Fibroblast of lung (primary cell): ENCODE results near the gene HTT-AS. TPM values are rescaled to one million over a fixed set of nuclear protein-coding genes. Genes with fewer than 3 reads are reported as not detected.

Source experiments
- DNase-seq, 2 donors: peaks; one replicate each; pipeline versions ENCODE4 v3.0.0 to v3.0.0-alpha.2; 2010; ENCODE audit warnings: low read depth in 2 of 2
- H2AFZ ChIP-seq: 2 replicates; pipeline ENCODE4 v1.5.1; 2012; ENCODE audit warnings: low read length, control low read depth, inconsistent platforms
- H3K27ac ChIP-seq: 2 replicates; pipeline ENCODE4 v1.5.1; 2011; ENCODE audit warnings: low read length, control low read depth; ENCODE audit not compliant: insufficient read depth
- H3K27me3 ChIP-seq: 2 replicates; pipeline ENCODE4 v1.5.1; 2011; ENCODE audit warnings: mild to moderate bottlenecking, low read length; ENCODE audit not compliant: control insufficient read depth, insufficient read depth
- H3K36me3 ChIP-seq: 2 replicates; pipeline ENCODE4 v1.5.1; 2011; ENCODE audit warnings: low read length; ENCODE audit not compliant: control insufficient read depth, insufficient read depth
- H3K4me1 ChIP-seq: 2 replicates; pipeline ENCODE4 v1.5.1; 2011; ENCODE audit warnings: low read length; ENCODE audit not compliant: control insufficient read depth, insufficient read depth; ENCODE audit errors: extremely low read depth
- H3K4me2 ChIP-seq: 2 replicates; pipeline ENCODE4 v1.5.1; 2011; ENCODE audit warnings: low read length, control low read depth; ENCODE audit not compliant: insufficient read depth; ENCODE audit errors: extremely low read depth
- H3K4me3 ChIP-seq, 4 experiments: fragments of 200-600 bp in 1 of 4; sonication (generic) in 1 of 4; replicated peaks in 1 of 4; 2 replicates each; pipeline ENCODE4 v1.5.1; 2011 to 2016; ENCODE audit warnings: low read length in 4 of 4, low read depth in 3 of 4, mild to moderate bottlenecking in 3 of 4, control low read depth in 2 of 4, inconsistent platforms in 1 of 4, mixed read lengths in 1 of 4; ENCODE audit not compliant: insufficient read depth in 1 of 4; ENCODE audit errors: control extremely low read depth in 1 of 4
- H3K79me2 ChIP-seq: 2 replicates; pipeline ENCODE4 v1.5.1; 2012; ENCODE audit warnings: mild to moderate bottlenecking, low read length, inconsistent platforms; ENCODE audit not compliant: control insufficient read depth, insufficient read depth
- H3K9ac ChIP-seq: 2 replicates; pipeline ENCODE4 v1.5.1; 2011; ENCODE audit warnings: mild to moderate bottlenecking, low read length, control low read depth; ENCODE audit not compliant: insufficient read depth
- H3K9me3 ChIP-seq: 2 replicates; pipeline ENCODE4 v1.5.1; 2012; ENCODE audit warnings: low read depth, low read length; ENCODE audit not compliant: control insufficient read depth, insufficient read depth
- H4K20me1 ChIP-seq: 2 replicates; pipeline ENCODE4 v1.5.1; 2011; ENCODE audit warnings: low read length; ENCODE audit not compliant: control insufficient read depth, insufficient read depth; ENCODE audit errors: extremely low read depth
- EZH2 ChIP-seq: IDR thresholded peaks from 2 replicates; pipeline ENCODE4 v1.5.1; 2012; ENCODE audit warnings: low read length, control low read depth, mild to moderate bottlenecking; ENCODE audit errors: missing control alignments
- polyA plus RNA-seq, 2 donors: library from polyadenylated mRNA; depleted of rRNA in 1 of 2; stranded (reverse) in 1 of 2; unstranded in 1 of 2; fragments of >200 nt; gene quantifications; 2 replicates each; pipeline ENCODE4 v1.2.1, GENCODE V29; 2011 to 2012; ENCODE audit warnings: missing spikeins in 1 of 2
- total RNA-seq: library from RNA; depleted of rRNA; stranded (reverse); fragments of >200 nt; gene quantifications from 2 replicates; pipeline ENCODE4 v1.2.1, GENCODE V29; 2014
- TF ChIP-seq, protein P1 (sequence below), 2 donors: IDR thresholded peaks in 1 of 2; conservative IDR thresholded peaks in 1 of 2; 1 replicate in 1 of 2; 2 replicates in 1 of 2; pipeline ENCODE4 v1.5.1; 2011 to 2012; ENCODE audit warnings: low read length in 2 of 2, control low read depth in 1 of 2, inconsistent platforms in 1 of 2, low read depth in 1 of 2, mild to moderate bottlenecking in 1 of 2

Gene HTT-AS
- total and polyA plus RNA-seq, 2 donors (not counting 1 experiment from before 2014, with no cell fraction given) = not detected

DNA sequence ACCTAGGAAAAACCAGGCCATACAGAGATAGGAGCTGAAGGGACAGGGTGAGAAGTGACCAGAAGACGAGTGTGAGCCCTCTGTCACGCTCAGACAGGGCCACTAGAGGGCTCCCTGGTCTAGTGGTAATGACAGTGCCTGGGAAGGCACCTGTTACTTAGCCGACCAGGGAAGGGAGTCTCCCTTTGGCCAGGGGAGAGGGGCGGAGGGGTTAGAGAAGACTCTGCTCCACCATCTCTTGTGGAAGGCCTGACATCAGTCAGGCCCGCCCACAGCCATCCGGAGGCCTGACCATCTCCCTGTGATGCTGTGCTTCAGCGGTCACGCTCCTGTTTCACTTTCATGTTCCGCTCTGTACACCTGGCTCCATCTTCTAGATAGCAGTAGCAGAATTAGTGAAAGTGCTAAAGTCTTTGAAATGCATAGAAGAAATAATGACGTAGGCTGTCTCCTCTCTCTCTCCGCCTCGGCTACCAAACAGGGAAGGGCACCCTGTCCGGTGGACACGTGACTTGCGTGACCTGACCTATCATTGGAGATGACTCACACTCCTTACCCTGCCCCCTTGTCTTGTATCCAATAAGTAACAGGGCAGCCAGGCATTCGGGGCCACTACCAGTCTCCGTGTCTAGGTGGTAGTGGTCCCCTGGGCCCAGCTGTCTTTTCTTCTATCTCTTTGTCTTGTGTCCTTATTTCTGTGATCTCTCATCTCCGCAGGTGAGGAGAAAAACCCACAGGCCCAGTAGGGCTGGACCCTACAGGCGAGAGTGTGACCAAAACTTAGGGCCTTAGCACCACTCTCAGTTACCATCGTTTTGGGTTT lies 26.7 kb downstream of the HTT-AS start:
- Histone ChIP-seq H3K9me3 (no peaks in the 10 kb centered on the region), H3K4me2 (no peak overlapping the region)

DNA sequence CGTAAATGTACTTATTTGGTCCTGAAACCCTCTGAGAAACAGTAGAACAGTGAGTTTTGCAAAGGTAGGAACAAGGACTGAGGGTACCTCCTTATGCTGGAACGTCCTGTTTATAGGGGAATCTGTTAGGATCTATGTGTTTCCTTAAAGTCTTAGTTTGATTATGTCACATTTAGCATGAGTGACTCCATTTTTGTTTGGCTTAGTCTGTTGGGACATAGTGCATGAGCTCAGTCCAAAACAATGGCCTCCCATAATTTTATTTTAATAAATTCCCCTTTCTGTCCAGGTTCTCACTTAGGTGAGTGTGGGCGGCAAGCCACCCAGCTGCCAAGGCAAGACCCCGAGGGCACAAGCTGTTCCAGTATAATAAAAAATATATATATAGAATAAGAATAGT lies 27.7 kb downstream of the HTT-AS start:
- Histone ChIP-seq H3K36me3 (no peaks in the 10 kb centered on the region), H2AFZ (no peak overlapping the region), H3K79me2 (no peaks in the 10 kb centered on the region), H3K27ac (no peak overlapping the region), H3K4me3 (no peak overlapping the region), H3K4me2 (no peak overlapping the region), H3K4me1 (no peaks in the 10 kb centered on the region), H3K9ac (no peak overlapping the region), H3K9me3 (no peaks in the 10 kb centered on the region), H3K27me3 (no peaks in the 10 kb centered on the region), H4K20me1 (no peaks in the 10 kb centered on the region)
- no peak for DNase-seq
- TF ChIP-seq EZH2 = no peak
- TF ChIP-seq, protein P1, sequence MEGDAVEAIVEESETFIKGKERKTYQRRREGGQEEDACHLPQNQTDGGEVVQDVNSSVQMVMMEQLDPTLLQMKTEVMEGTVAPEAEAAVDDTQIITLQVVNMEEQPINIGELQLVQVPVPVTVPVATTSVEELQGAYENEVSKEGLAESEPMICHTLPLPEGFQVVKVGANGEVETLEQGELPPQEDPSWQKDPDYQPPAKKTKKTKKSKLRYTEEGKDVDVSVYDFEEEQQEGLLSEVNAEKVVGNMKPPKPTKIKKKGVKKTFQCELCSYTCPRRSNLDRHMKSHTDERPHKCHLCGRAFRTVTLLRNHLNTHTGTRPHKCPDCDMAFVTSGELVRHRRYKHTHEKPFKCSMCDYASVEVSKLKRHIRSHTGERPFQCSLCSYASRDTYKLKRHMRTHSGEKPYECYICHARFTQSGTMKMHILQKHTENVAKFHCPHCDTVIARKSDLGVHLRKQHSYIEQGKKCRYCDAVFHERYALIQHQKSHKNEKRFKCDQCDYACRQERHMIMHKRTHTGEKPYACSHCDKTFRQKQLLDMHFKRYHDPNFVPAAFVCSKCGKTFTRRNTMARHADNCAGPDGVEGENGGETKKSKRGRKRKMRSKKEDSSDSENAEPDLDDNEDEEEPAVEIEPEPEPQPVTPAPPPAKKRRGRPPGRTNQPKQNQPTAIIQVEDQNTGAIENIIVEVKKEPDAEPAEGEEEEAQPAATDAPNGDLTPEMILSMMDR (conservative IDR thresholded peaks at IDR 0.05 in 1 of 2, IDR thresholded peaks at IDR 0.05 in 1 of 2; ENCODE audit: low read depth in 1 of 2, low read length in 2 of 2) = no peak

More for the DNA sequence above, 26.7 kb downstream of the HTT-AS start:
- Histone ChIP-seq H3K36me3 (no peaks in the 10 kb centered on the region), H3K27ac (no peak overlapping the region), H3K4me1 (no peaks in the 10 kb centered on the region), H4K20me1 (no peaks in the 10 kb centered on the region), H3K4me3 (no peak overlapping the region), H3K9ac (no peak overlapping the region), H3K27me3 (peaks cover 2% of the 10 kb centered on the region), H3K79me2 (no peaks in the 10 kb centered on the region), H2AFZ (no peak overlapping the region)
- peak; percentile 28 to 41 for DNase-seq
- TF ChIP-seq, protein P1 (conservative IDR thresholded peaks at IDR 0.05 in 1 of 2, IDR thresholded peaks at IDR 0.05 in 1 of 2; ENCODE audit: low read depth in 1 of 2, low read length in 2 of 2) = peak; percentile 69 to 78
- no peak for TF ChIP-seq EZH2

DNA sequence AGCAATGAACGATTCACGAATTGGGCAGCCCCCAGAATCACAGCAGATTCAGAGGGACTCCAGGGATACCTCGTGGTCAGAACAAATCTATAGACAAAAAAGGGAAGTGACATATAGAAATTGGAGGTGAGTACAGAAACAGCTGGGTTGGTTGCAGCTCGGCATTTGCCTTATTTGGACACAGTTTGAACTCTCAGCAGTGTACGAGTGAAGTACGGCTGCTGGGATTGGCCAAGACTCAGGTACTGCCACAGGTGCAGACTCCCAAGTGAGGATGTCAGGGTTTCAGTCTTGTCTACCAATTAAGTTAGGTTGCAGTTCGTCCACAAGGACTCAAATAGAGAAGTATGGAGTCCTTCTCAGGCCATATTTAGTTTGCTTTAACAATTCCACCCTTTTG lies 28.2 kb downstream of the HTT-AS start:
- H3K36me3 ChIP-seq = no peaks in the 10 kb centered on the region
- H3K79me2 ChIP-seq = no peaks in the 10 kb centered on the region
- H3K4me1 ChIP-seq = peaks cover 2% of the 10 kb centered on the region
- H3K9me3 ChIP-seq = no peaks in the 10 kb centered on the region
- TF ChIP-seq, protein P1 (conservative IDR thresholded peaks at IDR 0.05 in 1 of 2, IDR thresholded peaks at IDR 0.05 in 1 of 2; ENCODE audit: low read depth in 1 of 2, low read length in 2 of 2) = no peak
- no peak for TF ChIP-seq EZH2
- H2AFZ ChIP-seq = no peak overlapping the region
- no peak overlapping the region for H3K27ac ChIP-seq
- no peak overlapping the region for H3K9ac ChIP-seq
- no peak for DNase-seq
- no peaks in the 10 kb centered on the region for H3K27me3 ChIP-seq
- no peak overlapping the region for H3K4me3 ChIP-seq
- no peaks in the 10 kb centered on the region for H4K20me1 ChIP-seq
- H3K4me2 ChIP-seq = no peak overlapping the region
